ENCODE measurements around the gene INPP5A.

Gene INPP5A

GRCh38 chr10:132746801-132747625 lies 209.4 kb downstream of the INPP5A start:
- TF ChIP-seq CREB1 (IDR thresholded peaks at IDR 0.05; ENCODE audit: low read depth): no peak
- no peak for TF ChIP-seq NFIC (IDR thresholded peaks at IDR 0.05)
- no peak for TF ChIP-seq TAF1 (IDR thresholded peaks at IDR 0.05; ENCODE audit: low read depth)
- TF ChIP-seq YY1 (IDR thresholded peaks at IDR 0.05; ENCODE audit: low read depth): no peak
- no peak for TF ChIP-seq CEBPB (IDR thresholded peaks at IDR 0.05)
- no peak for TF ChIP-seq EP300 (IDR thresholded peaks at IDR 0.05; ENCODE audit: borderline replicate concordance)
- no peak for TF ChIP-seq RAD21 (IDR thresholded peaks at IDR 0.05; ENCODE audit: low read depth)
- no peak for TF ChIP-seq TCF12 (IDR thresholded peaks at IDR 0.05; ENCODE audit: low read depth)
- no peak for TF ChIP-seq REST (IDR thresholded peaks at IDR 0.05; ENCODE audit: low read depth)
- TF ChIP-seq MAX (IDR thresholded peaks at IDR 0.05): no peak
- no peak for TF ChIP-seq EGR1 (IDR thresholded peaks at IDR 0.05)
- TF ChIP-seq ZBTB7A (IDR thresholded peaks at IDR 0.05; ENCODE audit: low read depth): no peak
- no peak for TF ChIP-seq USF1 (IDR thresholded peaks at IDR 0.05)
- TF ChIP-seq FOXM1 (IDR thresholded peaks at IDR 0.05; ENCODE audit: borderline replicate concordance, low read depth): no peak
- TF ChIP-seq TEAD4 (IDR thresholded peaks at IDR 0.05): no peak

GRCh38 chr10:132748135-132748534 lies 210.5 kb downstream of the INPP5A start:
- no peak for TF ChIP-seq ZBTB7A (IDR thresholded peaks at IDR 0.05; ENCODE audit: low read depth)
- TF ChIP-seq TAF1 (IDR thresholded peaks at IDR 0.05; ENCODE audit: low read depth): no peak
- TF ChIP-seq EP300 (IDR thresholded peaks at IDR 0.05; ENCODE audit: borderline replicate concordance): no peak
- TF ChIP-seq REST (IDR thresholded peaks at IDR 0.05; ENCODE audit: low read depth): no peak
- TF ChIP-seq EGR1 (IDR thresholded peaks at IDR 0.05): no peak
- TF ChIP-seq USF1 (IDR thresholded peaks at IDR 0.05): no peak
- TF ChIP-seq YY1 (IDR thresholded peaks at IDR 0.05; ENCODE audit: low read depth): no peak
- no peak for TF ChIP-seq FOXM1 (IDR thresholded peaks at IDR 0.05; ENCODE audit: borderline replicate concordance, low read depth)
- TF ChIP-seq RAD21 (IDR thresholded peaks at IDR 0.05; ENCODE audit: low read depth): no peak
- TF ChIP-seq CEBPB (IDR thresholded peaks at IDR 0.05): no peak
- TF ChIP-seq CREB1 (IDR thresholded peaks at IDR 0.05; ENCODE audit: low read depth): no peak
- no peak for TF ChIP-seq MAX (IDR thresholded peaks at IDR 0.05)
- TF ChIP-seq TCF12 (IDR thresholded peaks at IDR 0.05; ENCODE audit: low read depth): no peak
- no peak for TF ChIP-seq NFIC (IDR thresholded peaks at IDR 0.05)
- TF ChIP-seq TEAD4 (IDR thresholded peaks at IDR 0.05): no peak

GRCh38 chr10:132748545-132749370 lies 211.2 kb downstream of the INPP5A start:
- TF ChIP-seq YY1 (IDR thresholded peaks at IDR 0.05; ENCODE audit: low read depth) (no peak), FOXM1 (IDR thresholded peaks at IDR 0.05; ENCODE audit: borderline replicate concordance, low read depth) (no peak), USF1 (IDR thresholded peaks at IDR 0.05) (no peak), TAF1 (IDR thresholded peaks at IDR 0.05; ENCODE audit: low read depth) (no peak), MAX (IDR thresholded peaks at IDR 0.05) (no peak), REST (IDR thresholded peaks at IDR 0.05; ENCODE audit: low read depth) (no peak), CREB1 (IDR thresholded peaks at IDR 0.05; ENCODE audit: low read depth) (no peak)
